Left lung (tissue), 10 donors: ENCODE data around the gene FOXK2. TPM values are rescaled to one million over a fixed set of nuclear protein-coding genes. Genes with fewer than 3 reads are reported as not detected.
A peak's percentile ranks its signal among the peaks of the same experiment; 100 is the strongest.

Experiments
- ATAC-seq: fragments of 200-7000 bp; cut with Tn5 transposase; one replicate; pipeline ENCODE4 v1.9.1; 2020; ENCODE audit warnings: moderate library complexity
- DNase-seq, 4 donors: peaks; one replicate each; pipeline ENCODE4 v3.0.0-alpha.2; 2013 to 2020
- H3K27ac ChIP-seq, 2 donors: fragments of 200-600 bp; sonication (generic) in 1 of 2; one replicate each; pipeline versions ENCODE4 v1.5.0 to v1.8.0; 2020 to 2021
- H3K27me3 ChIP-seq, 2 donors: fragments of 200-600 bp; sonication (generic) in 1 of 2; one replicate each; pipeline versions ENCODE4 v1.5.0 to v1.8.0; 2020 to 2021
- H3K36me3 ChIP-seq, 2 donors: fragments of 200-600 bp; sonication (generic) in 1 of 2; one replicate each; pipeline versions ENCODE4 v1.5.0 to v1.8.0; 2020 to 2021
- H3K4me1 ChIP-seq, 2 donors: fragments of 200-600 bp; one replicate each; pipeline ENCODE4 v1.8.0; 2021
- H3K4me3 ChIP-seq, 2 donors: fragments of 200-600 bp; sonication (generic) in 1 of 2; one replicate each; pipeline versions ENCODE4 v1.5.0 to v1.8.0; 2020 to 2021; ENCODE audit warnings: mild to moderate bottlenecking in 1 of 2
- H3K9me3 ChIP-seq, 2 donors: fragments of 200-600 bp; sonication (generic) in 1 of 2; one replicate each; pipeline versions ENCODE4 v1.5.0 to v1.8.0; 2020 to 2021
- intact Hi-C, 2 donors: fragments of 100-400 bp; cut with DNase I; formaldehyde crosslinking; loops; one replicate each; pipeline versions ENCODE4 v1.11.2 to v1.14.2; 2022
- polyA plus RNA-seq, 6 donors: library from polyadenylated mRNA; unstranded; fragments of 120-200 nt; gene quantifications; one replicate each; pipeline ENCODE4 v1.2.1, GENCODE V29; 2013; ENCODE audit not compliant: insufficient read length in 6 of 6
- total RNA-seq, 2 donors: library from RNA; stranded (reverse); fragmentation: NEBNext Ultra II Directional; extraction: Animal tissue kit (Norgen Biotek cat#: 25700); gene quantifications; one replicate each; pipeline ENCODE4 v1.2.1, GENCODE V29; 2021
- TF ChIP-seq, protein P1 (sequence below), 2 donors: fragments of 200-600 bp; sonication (generic) in 1 of 2; IDR thresholded peaks; one replicate each; pipeline versions ENCODE4 v1.5.0 to v1.8.0; 2021; ENCODE audit warnings: antibody characterized with exemption in 2 of 2
- donor health status: DM: no; HTN: yes; CAD: no.
- donor health status: DM: no; HTN: no; CAD: no.

Gene FOXK2
- total and polyA plus RNA-seq, 8 donors = 31.2 to 57.0 (median 38.1) TPM

DNA sequence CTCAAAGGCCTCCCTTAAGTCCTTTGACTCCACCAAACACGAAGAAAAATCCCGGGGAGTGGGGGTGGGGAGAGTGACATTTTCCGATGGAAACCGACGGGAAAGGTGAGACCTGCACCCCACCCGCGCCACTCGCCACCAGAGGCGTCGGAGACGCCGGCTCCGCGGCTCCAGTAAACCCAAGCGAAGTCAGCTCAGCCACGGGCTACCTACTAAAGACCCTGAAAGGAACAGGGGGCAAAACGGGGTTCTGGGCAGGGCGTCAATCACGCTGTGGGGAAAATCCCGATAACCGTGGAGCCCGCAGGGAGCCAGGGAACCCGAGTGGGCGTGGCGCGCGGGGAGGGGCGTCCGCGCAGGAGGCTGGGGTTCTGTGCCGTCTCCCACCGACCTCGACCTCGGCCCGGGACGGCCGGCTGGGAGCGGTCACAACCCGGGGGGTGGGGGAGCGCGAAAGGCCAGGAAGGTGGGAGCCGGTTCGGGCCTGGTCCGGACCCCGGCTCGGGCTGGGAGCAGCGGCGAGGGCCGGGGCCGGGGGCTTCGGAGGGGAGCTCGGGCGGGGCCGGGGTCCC, 128.1 kb downstream of the FOXK2 start:
- Histone ChIP-seq H3K9me3 (no peaks in the 10 kb centered on the region), H3K27me3 (no peaks in the 10 kb centered on the region), H3K4me3 (peak overlapping the region; percentile 83 to 100), H3K36me3 (peaks cover 0 to 21% of the 10 kb centered on the region in 2 donors), H3K27ac (peak overlapping the region; percentile 92 to 95), H3K4me1 (peaks cover 5 to 25% of the 10 kb centered on the region in 2 donors)
- intact Hi-C loops = no loop called here
- TF ChIP-seq, protein P1, sequence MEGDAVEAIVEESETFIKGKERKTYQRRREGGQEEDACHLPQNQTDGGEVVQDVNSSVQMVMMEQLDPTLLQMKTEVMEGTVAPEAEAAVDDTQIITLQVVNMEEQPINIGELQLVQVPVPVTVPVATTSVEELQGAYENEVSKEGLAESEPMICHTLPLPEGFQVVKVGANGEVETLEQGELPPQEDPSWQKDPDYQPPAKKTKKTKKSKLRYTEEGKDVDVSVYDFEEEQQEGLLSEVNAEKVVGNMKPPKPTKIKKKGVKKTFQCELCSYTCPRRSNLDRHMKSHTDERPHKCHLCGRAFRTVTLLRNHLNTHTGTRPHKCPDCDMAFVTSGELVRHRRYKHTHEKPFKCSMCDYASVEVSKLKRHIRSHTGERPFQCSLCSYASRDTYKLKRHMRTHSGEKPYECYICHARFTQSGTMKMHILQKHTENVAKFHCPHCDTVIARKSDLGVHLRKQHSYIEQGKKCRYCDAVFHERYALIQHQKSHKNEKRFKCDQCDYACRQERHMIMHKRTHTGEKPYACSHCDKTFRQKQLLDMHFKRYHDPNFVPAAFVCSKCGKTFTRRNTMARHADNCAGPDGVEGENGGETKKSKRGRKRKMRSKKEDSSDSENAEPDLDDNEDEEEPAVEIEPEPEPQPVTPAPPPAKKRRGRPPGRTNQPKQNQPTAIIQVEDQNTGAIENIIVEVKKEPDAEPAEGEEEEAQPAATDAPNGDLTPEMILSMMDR (IDR thresholded peaks at IDR 0.05) = no peak
- DNase-seq = peak in 2 of 4 donors; percentile 41 to 88
- ATAC-seq = peak; percentile 29

DNA sequence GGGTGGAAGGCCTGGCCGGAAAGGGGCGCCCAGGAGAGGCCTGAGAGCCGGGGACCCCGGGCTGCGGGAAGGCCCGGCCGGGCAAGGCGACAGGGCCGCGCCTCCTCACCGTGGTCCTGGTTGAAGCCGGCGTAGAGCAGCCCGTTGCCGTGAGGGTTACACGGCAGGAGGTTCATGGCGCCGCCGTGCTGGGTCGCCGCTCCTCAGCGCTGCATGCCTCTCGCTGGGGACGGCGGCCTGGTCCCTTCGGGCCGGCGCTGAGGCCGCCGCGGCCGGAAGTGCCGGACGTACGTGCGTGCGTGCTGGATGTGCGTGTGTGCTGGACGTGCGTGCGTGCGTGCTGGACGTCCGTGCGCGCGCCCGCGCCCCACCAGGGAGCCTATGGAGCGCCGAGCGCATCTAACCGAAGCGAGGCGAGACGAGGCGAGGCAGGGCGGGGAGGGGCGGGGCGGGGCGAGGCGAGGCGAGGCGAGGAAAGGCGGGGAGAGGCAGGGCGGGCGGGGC, 128.7 kb downstream of the FOXK2 start, which contains the start of gene WDR45B:
WDR45B (minus strand) TSS at position 280 of the 504 bp plus-strand sequence; CDS start at position 176, 104 bp downstream.
- DNase-seq (peak; percentile 95 to 99 (median 96)), ATAC-seq (peak; percentile 97)
- peaks cover 5 to 25% of the 10 kb centered on the region in 2 donors for H3K4me1 ChIP-seq
- peak within 1 kb of the TSS; percentile 92 to 95 for H3K27ac ChIP-seq
- H3K36me3 ChIP-seq = peaks cover 0 to 16% of the 10 kb centered on the region in 2 donors
- H3K9me3 ChIP-seq = no peaks in the 10 kb centered on the region
- TF ChIP-seq, protein P1 (IDR thresholded peaks at IDR 0.05) = no peak
- intact Hi-C loops = no loop called here
- H3K4me3 ChIP-seq = peak within 1 kb of the TSS; percentile 83 to 100
- no peaks in the 10 kb centered on the region for H3K27me3 ChIP-seq

DNA sequence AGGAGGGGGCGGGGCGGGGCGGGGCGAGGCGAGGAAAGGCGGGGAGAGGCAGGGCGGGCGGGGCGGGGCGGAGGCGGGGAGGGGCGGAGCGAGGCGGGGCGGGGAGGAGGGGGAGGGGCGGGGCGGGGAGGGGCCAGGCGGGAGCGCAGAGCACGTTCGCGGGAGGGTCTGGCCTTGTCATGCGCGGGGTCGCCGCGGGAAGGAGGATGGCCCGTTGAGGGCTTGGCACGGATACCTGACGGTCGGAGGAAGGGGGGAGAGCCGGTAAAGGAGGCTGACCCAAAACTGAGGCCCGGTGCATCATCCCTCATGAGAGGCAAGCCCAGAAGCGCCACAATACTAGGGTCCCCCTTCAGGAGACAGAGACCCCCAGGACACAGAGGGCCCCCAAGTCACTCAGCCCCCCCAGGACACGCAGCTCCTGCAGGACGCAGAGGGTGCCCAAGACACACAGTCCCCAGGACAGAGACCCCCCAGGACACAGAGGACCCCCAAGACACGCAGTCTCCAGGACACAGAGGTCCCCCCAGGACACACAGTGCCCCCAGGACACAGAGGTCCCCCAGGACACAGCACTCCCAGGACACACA, 129.3 kb downstream of the FOXK2 start:
- ATAC-seq (peak; percentile 5), DNase-seq (peak in 3 of 4 donors; percentile 50 to 87 (median 70))
- no peaks in the 10 kb centered on the region for H3K9me3 ChIP-seq
- peak overlapping the region in 1 of 2 donors; percentile 48 for H3K27ac ChIP-seq
- peaks cover 5 to 25% of the 10 kb centered on the region in 2 donors for H3K4me1 ChIP-seq
- intact Hi-C loops = no loop called here
- TF ChIP-seq, protein P1 (IDR thresholded peaks at IDR 0.05) = no peak
- no peaks in the 10 kb centered on the region for H3K27me3 ChIP-seq
- peak overlapping the region; percentile 11 to 83 for H3K4me3 ChIP-seq
- peaks cover 0 to 10% of the 10 kb centered on the region in 2 donors for H3K36me3 ChIP-seq

DNA sequence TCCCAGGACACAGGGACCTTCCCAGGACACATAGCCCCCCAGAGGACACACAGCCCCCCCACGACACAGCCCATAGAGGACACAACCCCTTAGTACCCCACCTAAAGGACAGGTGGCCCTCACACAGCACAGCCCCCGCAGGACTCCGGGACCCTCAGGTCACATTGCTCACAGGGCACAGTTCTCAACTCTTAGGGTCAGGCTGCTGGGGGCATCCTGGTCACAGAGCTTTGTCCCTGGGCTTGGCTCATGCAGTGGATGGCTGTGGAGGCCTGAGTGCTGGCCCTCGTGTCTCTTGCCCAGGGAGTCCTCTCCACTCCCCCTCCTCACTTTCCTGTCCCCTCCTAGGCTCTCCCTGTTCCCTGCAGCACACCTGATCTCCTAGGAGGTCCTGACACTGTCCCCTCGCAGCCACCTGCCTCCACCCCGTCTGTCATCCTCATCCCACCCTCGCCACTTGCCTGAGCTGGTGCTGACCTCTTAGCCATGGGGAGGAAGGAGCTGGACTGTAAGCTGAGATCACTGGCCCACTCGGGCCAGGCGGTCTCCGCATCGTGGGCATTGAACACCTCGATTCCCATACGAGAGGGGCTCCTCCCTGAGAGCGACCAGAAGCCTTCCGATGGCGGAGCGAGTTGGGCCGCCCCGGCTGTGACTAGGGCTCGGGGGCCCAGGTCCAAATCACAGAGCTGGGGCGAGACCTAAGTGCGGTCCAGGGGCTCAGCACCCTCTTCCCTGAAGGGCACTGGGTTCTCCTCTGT, 130.1 kb downstream of the FOXK2 start:
- intact Hi-C loops = no loop called here
- ATAC-seq = no peak
- no peak overlapping the region for H3K27ac ChIP-seq
- H3K36me3 ChIP-seq = peaks cover 0 to 1% of the 10 kb centered on the region in 2 donors
- DNase-seq = peak in 1 of 4 donors; percentile 55
- no peaks in the 10 kb centered on the region for H3K27me3 ChIP-seq
- no peak overlapping the region for H3K4me3 ChIP-seq
- no peaks in the 10 kb centered on the region for H3K9me3 ChIP-seq
- TF ChIP-seq, protein P1 (IDR thresholded peaks at IDR 0.05) = no peak
- H3K4me1 ChIP-seq = peaks cover 5 to 30% of the 10 kb centered on the region in 2 donors
